ENCODE data around the gene HIVEP1. TPM values are rescaled to one million over a fixed set of nuclear protein-coding genes. Genes with fewer than 3 reads are reported as not detected.

Gene HIVEP1
- total RNA-seq, 1 donor from 2014 or later, result 48.9 TPM

GRCh38 chr6:12116978-12117377, 104.9 kb downstream of the HIVEP1 start:
- Histone ChIP-seq H3K9ac (ENCODE audit: low read length) (no peak overlapping the region), H3K79me2 (ENCODE audit: insufficient read depth, low read length) (peaks cover 20% of the 10 kb centered on the region), H3K4me3 (ENCODE audit: insufficient read depth, low read depth, low read length) (no peak overlapping the region), H3K27ac (ENCODE audit: low read depth, low read length) (no peak overlapping the region), H3K4me2 (ENCODE audit: low read length) (no peak overlapping the region), H3K4me1 (ENCODE audit: insufficient read depth, low read length) (peaks cover 17% of the 10 kb centered on the region), H4K20me1 (ENCODE audit: insufficient read depth, low read length) (peaks cover 9% of the 10 kb centered on the region), H2AFZ (ENCODE audit: low read depth, low read length) (no peak overlapping the region), H3K36me3 (ENCODE audit: insufficient read depth, low read length) (peaks cover 22% of the 10 kb centered on the region), H3K27me3 (ENCODE audit: insufficient read depth, low read length) (no peaks in the 10 kb centered on the region), H3K9me3 (ENCODE audit: insufficient read depth, low read depth, low read length) (no peaks in the 10 kb centered on the region)
- Mint-ChIP-seq H3K9me3 (ENCODE audit: unreplicated experiment) (peaks cover 1% of the 10 kb centered on the region), H3K27ac (ENCODE audit: unreplicated experiment) (no peak overlapping the region), H3K27me3 (ENCODE audit: low read depth, unreplicated experiment) (no peaks in the 10 kb centered on the region), H3K4me3 (ENCODE audit: unreplicated experiment) (no peak overlapping the region), H3K4me1 (ENCODE audit: low read depth, unreplicated experiment) (peaks cover 26% of the 10 kb centered on the region), H3K36me3 (ENCODE audit: low read depth, unreplicated experiment) (peaks cover 33% of the 10 kb centered on the region)
- DNase-seq (ENCODE audit: low read depth), result no peak
- TF ChIP-seq CTCF (IDR thresholded peaks at IDR 0.05; ENCODE audit: insufficient read depth, low read depth, low read length) (no peak), EZH2 (IDR thresholded peaks at IDR 0.05; ENCODE audit: insufficient read depth, low read length) (no peak)
- FAIRE-seq, result no peak

GRCh38 chr6:12118607-12119006, 106.5 kb downstream of the HIVEP1 start:
- no peaks in the 10 kb centered on the region for H3K9me3 ChIP-seq (ENCODE audit: insufficient read depth, low read depth, low read length)
- peaks cover 9% of the 10 kb centered on the region for H4K20me1 ChIP-seq (ENCODE audit: insufficient read depth, low read length)
- FAIRE-seq, result no peak
- H2AFZ ChIP-seq (ENCODE audit: low read depth, low read length), result no peak overlapping the region
- peaks cover 17% of the 10 kb centered on the region for H3K4me1 Mint-ChIP-seq (ENCODE audit: low read depth, unreplicated experiment)
- no peak for DNase-seq (ENCODE audit: low read depth)
- no peak overlapping the region for H3K4me3 ChIP-seq (ENCODE audit: insufficient read depth, low read depth, low read length)
- peaks cover 20% of the 10 kb centered on the region for H3K79me2 ChIP-seq (ENCODE audit: insufficient read depth, low read length)
- no peak overlapping the region for H3K4me2 ChIP-seq (ENCODE audit: low read length)
- no peak overlapping the region for H3K9ac ChIP-seq (ENCODE audit: low read length)
- H3K27ac ChIP-seq (ENCODE audit: low read depth, low read length), result no peak overlapping the region
- H3K36me3 Mint-ChIP-seq (ENCODE audit: low read depth, unreplicated experiment), result peaks cover 47% of the 10 kb centered on the region
- no peaks in the 10 kb centered on the region for H3K27me3 Mint-ChIP-seq (ENCODE audit: low read depth, unreplicated experiment)
- H3K27ac Mint-ChIP-seq (ENCODE audit: unreplicated experiment), result no peak overlapping the region
- peaks cover 5% of the 10 kb centered on the region for H3K4me1 ChIP-seq (ENCODE audit: insufficient read depth, low read length)
- peaks cover 1% of the 10 kb centered on the region for H3K9me3 Mint-ChIP-seq (ENCODE audit: unreplicated experiment)
- peaks cover 22% of the 10 kb centered on the region for H3K36me3 ChIP-seq (ENCODE audit: insufficient read depth, low read length)
- no peaks in the 10 kb centered on the region for H3K27me3 ChIP-seq (ENCODE audit: insufficient read depth, low read length)
- H3K4me3 Mint-ChIP-seq (ENCODE audit: unreplicated experiment), result no peak overlapping the region
- TF ChIP-seq CTCF (IDR thresholded peaks at IDR 0.05; ENCODE audit: insufficient read depth, low read depth, low read length) (no peak), EZH2 (IDR thresholded peaks at IDR 0.05; ENCODE audit: insufficient read depth, low read length) (no peak)

- Histone ChIP-seq H4K20me1 (ENCODE audit: insufficient read depth, low read length) (peaks cover 7% of the 10 kb centered on the region), H3K36me3 (ENCODE audit: insufficient read depth, low read length) (peaks cover 22% of the 10 kb centered on the region), H3K4me2 (ENCODE audit: low read length) (no peak overlapping the region), H3K27me3 (ENCODE audit: insufficient read depth, low read length) (no peaks in the 10 kb centered on the region), H3K4me3 (ENCODE audit: insufficient read depth, low read depth, low read length) (no peak overlapping the region), H2AFZ (ENCODE audit: low read depth, low read length) (no peak overlapping the region), H3K9me3 (ENCODE audit: insufficient read depth, low read depth, low read length) (no peaks in the 10 kb centered on the region), H3K27ac (ENCODE audit: low read depth, low read length) (no peak overlapping the region), H3K79me2 (ENCODE audit: insufficient read depth, low read length) (peaks cover 17% of the 10 kb centered on the region), H3K4me1 (ENCODE audit: insufficient read depth, low read length) (no peaks in the 10 kb centered on the region), H3K9ac (ENCODE audit: low read length) (no peak overlapping the region)
- peaks cover 50% of the 10 kb centered on the region for H3K36me3 Mint-ChIP-seq (ENCODE audit: low read depth, unreplicated experiment)
- DNase-seq (ENCODE audit: low read depth) (no peak), FAIRE-seq (no peak)
- H3K4me3 Mint-ChIP-seq (ENCODE audit: unreplicated experiment), result no peak overlapping the region
- TF ChIP-seq EZH2 (IDR thresholded peaks at IDR 0.05; ENCODE audit: insufficient read depth, low read length), result no peak
- no peak for TF ChIP-seq CTCF (IDR thresholded peaks at IDR 0.05; ENCODE audit: insufficient read depth, low read depth, low read length)
- H3K9me3 Mint-ChIP-seq (ENCODE audit: unreplicated experiment), result peaks cover 1% of the 10 kb centered on the region
- no peak overlapping the region for H3K27ac Mint-ChIP-seq (ENCODE audit: unreplicated experiment)
- no peaks in the 10 kb centered on the region for H3K27me3 Mint-ChIP-seq (ENCODE audit: low read depth, unreplicated experiment)
- peaks cover 13% of the 10 kb centered on the region for H3K4me1 Mint-ChIP-seq (ENCODE audit: low read depth, unreplicated experiment)
Observed at GRCh38 chr6:12119085-12119588, 107.0 kb downstream of the HIVEP1 start.
